HG03439 (cell line): ENCODE measurements around the gene EXD3.

Source experiments
- ATAC-seq: cut with Tn5 transposase; IDR thresholded peaks from one replicate; pipeline ENCODE4 v1.9.1; 2021; ENCODE audit warnings: mild to moderate bottlenecking, moderate library complexity; ENCODE audit not compliant: unreplicated experiment

The EXD3 gene

DNA sequence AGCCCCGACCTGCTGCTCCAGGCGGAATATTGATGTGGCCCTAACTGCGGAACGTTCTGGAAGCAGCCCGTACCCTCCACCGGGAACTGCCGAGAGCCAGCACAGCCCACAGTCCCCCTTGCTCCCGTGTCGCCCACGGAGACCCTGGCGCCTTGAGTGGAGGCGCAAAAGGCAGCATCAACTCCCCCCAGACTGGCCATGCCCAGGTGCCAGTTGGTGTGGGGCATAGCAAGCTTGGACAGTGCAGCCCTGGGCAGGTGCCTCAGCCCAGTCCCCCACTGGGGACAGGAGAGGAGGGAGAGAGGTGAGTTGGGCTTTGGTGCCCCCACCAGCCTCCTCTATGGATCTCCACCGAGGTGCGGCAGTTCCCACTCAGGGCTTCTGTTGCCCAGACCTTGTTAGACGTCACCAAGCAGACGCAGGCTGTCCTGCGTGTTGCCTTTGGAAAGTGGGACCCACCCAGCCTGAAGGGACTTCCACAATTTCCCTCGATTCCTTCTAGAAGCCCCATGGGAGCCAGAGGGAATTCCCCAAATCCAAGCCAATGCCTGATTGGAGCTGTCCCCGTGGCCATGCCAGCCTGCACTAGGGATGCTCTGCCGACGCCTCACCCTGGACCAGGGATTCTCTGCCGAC, 101.1 kb downstream of the EXD3 start:
- ATAC-seq = no peak

- no peak for ATAC-seq
Measured at GRCh38 chr9:137320555-137321384, 102.2 kb downstream of the EXD3 start.

GRCh38 chr9:137319739-137320551, 103.0 kb downstream of the EXD3 start:
- no peak for ATAC-seq

- no peak for ATAC-seq
Measured at GRCh38 chr9:137319011-137319738, 103.8 kb downstream of the EXD3 start.

DNA sequence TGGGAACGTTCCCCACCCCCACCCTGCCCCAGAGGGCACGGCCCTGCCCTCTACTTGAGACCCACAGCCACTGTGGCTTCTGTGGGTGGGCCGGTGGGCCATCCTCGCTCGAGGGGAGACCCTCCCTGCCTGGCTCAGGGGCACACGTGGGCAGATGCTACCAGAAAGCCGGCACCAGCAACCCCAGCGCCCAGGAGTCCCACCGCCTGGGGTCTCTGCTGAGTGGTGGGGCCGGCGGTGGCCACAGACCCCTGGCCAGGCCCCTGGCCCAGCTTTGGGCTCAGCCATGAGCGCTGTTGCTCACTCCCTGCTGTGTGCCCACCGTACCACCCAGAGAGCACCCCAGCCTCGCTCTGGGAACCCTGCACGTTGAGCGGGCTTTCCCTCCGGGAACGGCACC, 104.4 kb downstream of the EXD3 start:
- ATAC-seq = no peak

DNA sequence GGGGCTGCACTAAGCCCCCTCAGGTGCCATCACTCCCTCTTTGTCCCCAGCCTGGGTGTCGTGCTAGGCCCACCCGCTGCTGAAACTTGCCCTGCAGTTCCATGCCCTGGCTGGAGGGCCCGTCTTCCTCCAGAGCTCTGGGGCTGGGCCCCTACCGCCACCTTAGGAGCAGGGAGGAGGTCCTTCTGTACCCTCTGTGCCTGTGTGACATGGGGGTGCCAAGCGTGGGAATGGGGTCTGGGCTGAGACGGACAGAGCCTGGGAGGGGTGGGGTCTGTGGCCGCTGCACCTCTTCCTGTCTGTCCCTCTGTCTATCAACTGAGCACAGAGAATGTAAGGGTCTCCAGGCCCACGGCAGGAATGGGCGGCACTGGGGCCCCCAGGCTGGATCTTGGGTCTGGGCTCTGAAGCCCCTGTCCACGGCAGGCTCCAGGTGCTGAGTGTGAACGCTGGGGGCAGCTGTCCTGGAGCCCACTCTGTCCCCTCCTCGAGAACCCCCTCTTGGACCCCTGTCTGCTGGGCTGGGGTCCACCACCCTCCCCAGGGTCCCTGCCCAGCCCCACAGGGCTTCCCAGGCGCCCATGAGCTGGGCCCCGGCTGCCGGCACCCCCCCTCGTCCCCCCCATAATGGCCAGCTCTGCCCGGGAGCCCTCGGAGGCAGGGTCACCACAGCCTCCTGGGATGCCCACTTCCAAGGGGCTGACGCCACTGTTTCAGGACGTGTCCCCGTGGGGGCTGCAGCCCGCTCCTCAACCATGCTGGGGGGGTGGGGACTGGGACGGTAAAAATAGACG, 105.0 kb downstream of the EXD3 start:
- ATAC-seq = no peak

DNA sequence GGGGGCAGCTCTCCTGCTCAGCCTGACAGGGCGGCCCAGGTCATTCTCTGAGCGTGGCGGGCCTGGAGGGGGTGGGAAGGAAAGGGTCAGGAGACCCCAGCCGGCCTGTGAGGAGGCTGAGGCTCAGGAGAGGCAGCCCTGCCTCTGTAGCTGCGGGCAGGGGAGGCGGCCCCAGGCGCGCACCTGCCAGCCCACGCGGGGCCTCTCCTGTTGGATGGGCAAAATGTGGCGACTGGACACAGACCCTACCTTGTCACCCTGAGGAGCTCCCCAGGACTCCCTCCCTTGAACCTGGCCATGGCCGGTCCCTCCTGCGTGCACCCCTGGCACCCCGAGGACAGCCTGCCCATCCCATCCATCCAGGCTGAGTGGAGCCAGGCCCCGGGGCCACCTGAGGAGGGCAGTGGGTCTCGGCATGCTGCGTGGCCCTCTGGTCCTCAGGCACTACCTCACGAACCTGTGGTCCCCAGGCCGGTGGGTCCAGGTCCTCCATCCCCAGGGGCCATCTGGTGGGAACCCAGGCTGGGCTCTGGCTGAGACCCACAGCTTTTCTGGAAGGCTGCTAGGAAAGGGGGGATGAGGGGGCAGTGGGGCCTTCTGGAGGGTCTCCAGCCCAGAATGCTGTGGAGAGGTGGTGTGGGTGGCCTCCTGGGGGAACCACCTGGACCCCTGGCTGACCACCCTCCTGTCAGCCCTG, 105.8 kb downstream of the EXD3 start:
- no peak for ATAC-seq

DNA sequence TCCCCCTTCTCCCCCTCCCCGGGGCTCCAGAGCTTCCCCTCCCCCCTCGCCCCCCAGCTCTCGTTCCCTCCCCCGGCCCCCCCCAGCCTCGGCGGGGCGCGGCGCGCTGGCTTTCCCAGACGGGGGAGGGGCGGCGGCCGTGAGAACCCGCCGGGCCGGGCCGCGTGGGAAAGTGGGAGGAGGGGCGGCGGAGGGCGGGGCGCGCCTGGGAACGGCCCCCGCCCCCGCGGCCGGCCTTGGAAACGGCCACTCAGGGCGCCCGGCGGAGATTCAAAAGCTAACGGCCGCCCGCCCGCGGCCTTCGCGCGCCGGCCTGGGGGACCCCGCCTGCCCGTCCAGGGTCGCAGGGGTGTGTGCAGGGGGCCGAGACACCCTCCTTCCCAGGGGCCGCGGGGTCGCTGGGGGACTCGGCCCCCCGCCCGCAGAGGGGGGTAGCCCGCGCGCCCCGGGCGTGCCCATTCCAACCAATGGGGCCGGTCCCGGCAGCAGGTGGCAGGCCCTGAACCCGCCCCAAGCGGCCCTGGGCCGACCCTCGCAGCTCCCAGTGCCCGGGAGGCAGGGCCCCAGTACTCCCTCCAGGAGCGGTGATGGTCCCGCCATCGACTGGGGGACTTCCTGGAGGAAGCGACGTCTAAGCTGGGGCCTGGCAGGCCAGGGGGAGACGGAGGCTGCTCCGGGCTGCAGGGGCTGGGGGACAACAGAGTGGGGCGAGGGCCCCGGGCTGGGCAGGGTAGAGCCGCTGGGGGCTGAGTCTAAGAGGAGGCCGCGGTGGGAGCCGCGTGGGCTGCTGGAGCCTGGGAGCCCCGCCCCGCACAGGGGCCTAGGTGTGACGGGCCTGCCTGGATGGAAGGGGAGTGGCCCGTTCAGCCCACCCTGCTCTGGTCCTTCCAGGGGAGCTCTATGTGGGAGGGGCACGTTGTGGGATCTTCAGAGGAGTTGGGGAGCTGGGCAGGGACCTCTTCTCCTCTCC, 106.7 kb downstream of the EXD3 start:
- no peak for ATAC-seq

DNA sequence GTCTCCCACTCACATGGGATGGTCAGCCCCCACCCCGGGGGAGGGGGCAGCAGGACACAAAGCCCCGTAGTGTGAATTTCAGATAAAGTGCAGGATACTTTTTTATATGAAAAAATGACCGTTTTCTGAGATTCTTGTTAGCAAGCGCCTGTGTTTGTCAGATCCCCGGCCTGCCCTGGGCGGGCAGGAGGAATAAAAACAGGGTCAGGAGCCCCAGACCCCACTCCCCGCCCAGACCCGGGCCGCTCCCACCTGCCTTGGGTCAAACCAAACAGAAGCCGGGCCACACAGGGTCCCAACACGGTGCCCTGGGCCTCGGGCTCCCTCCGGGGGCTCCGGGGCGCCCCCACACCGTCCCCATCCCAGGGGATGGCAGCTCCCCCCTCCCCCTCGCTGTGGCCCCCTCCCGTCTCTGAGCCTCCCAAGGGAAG, 107.4 kb downstream of the EXD3 start:
- no peak for ATAC-seq

GRCh38 chr9:137314561-137315560, 108.1 kb downstream of the EXD3 start:
- no peak for ATAC-seq

DNA sequence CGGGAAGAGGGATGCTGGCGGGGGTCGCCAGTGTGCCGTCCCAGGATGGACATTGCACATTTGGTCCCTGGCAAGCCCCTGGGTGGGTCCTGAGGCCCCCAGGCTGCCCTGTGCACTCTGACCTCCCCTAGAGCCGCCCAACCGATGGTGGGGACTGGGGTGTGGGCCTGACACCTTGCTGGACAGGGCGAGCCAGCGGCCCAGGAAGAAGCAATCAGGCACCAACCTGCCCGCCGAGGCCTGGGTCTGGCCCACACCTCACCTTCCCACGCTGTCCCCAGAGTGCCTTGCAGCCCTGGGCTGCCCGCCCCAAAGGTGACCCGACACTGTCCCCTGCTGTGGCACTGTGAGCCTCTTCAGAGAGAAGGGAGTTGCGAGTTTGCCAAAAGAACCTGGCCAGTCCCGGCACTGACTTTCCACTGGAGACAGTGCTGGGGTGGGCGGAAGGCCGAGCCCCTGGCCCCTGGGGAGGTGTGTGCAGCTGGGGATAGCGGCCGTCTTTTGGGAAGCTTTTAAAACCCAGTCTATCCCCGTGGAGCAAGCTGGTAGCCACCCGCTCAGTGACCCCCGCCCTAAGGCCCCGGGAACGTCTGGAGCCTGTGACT, 108.9 kb downstream of the EXD3 start:
- ATAC-seq = no peak

GRCh38 chr9:137313326-137313936, 109.5 kb downstream of the EXD3 start:
- ATAC-seq = no peak

- no peak for ATAC-seq
Measured at GRCh38 chr9:137312852-137313325, 110.1 kb downstream of the EXD3 start.

- no peak for ATAC-seq
Measured at GRCh38 chr9:137311986-137312851, 110.7 kb downstream of the EXD3 start.
